NCI-H82 treated with DMSO at 0.1 percent for 48 hours (cell line): ENCODE results near the gene BMF.

Experiments
- DNase-seq: peaks from one replicate; lab custom pipeline; 2025; ENCODE audit not compliant: unreplicated experiment; lab: John Stamatoyannopoulos, UW

BMF gene

DNA sequence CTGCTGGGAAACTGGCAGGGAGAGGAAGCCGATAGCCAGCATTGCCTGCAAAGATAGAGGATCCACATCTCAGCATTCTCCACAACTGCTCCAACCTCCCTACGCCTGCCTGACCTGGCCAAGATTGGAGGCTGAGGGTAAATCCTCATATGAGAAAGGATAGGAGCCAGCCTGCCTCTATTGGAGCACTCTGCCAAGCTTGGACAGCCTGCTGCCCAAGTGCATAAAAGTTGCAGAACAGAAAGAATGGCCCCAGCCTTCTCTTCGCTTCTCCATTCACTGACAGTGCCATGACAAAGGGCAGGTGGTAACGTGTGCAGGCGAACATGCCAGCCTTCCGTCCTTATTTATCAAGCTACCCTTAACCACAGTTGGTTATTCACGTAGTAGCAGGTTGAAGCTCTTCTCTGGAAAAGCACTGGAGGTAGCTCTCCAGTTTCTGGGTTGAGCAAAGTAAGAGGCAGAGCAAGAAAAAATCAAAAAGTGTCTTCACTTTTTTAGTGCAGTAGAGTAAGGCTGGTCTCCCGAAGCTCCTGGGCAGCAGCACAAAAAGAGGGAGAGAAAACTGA, 4.3 kb downstream of the BMF start:
- DNase-seq: no peak

DNA sequence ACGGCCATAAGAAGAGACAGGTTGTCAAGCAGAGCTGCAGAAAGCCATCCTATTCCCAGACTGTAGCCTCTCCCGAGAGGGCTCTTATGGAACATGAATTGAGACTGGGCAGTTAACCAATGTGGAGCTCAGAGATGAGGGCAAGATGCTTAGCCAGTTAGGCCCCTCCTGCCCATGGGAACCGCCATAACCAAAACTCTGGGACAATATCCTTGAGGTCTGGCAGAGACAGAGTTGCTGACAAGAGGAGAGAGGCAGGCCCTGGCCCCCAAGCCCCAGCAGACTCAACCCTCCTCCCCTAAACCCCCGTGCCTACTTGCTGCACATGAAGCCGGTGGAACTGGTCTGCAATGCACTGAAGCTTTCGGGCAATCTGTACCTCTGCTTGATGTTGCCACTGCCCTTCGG, 4.8 kb downstream of the BMF start:
- no peak for DNase-seq

DNA sequence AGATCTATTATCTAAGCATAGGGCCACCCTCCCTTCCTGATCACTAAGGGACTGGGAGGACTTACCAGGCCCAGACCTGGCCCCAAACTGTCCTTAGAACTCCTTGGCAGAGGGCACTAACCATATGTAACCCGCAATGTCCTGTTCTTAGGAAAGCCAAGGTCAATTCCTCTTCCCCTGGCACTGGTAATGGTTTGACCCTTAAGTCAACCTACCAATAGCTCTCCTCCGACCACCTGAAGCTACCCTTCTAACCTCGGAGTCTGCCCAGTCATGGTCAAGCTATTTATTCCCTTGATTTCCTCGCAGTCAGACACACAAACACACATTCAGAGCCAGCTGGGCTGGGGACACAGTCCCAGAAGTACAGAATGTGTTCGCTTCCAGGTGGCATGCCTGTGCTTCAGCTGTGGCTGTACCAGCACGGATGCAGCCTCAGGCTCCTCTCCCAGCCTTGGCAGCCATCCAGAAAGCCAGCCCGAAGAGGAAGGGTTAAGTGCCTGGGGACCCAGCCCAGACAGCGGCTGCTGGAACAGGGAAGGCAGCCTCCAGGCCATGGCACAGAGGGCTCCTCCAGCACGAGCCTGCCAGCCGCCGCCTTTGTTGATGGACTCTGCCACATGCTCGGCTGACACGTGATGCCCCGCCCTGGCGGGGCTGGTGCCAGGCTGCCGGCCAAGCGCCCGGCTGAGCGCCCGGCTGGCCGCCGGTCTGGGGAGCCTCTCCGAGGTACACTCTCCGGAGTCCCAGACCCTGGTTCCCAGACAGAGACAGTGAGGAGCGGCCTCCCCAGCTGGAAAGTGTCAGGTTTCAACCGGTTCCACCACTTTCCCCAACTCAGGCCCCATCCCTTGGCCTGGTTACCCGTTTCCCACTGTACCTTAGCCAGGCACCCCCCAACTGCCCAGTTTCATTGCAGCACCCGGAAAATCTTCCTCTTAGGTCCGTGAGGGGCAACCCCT, 5.5 kb downstream of the BMF start:
- no peak for DNase-seq

DNA sequence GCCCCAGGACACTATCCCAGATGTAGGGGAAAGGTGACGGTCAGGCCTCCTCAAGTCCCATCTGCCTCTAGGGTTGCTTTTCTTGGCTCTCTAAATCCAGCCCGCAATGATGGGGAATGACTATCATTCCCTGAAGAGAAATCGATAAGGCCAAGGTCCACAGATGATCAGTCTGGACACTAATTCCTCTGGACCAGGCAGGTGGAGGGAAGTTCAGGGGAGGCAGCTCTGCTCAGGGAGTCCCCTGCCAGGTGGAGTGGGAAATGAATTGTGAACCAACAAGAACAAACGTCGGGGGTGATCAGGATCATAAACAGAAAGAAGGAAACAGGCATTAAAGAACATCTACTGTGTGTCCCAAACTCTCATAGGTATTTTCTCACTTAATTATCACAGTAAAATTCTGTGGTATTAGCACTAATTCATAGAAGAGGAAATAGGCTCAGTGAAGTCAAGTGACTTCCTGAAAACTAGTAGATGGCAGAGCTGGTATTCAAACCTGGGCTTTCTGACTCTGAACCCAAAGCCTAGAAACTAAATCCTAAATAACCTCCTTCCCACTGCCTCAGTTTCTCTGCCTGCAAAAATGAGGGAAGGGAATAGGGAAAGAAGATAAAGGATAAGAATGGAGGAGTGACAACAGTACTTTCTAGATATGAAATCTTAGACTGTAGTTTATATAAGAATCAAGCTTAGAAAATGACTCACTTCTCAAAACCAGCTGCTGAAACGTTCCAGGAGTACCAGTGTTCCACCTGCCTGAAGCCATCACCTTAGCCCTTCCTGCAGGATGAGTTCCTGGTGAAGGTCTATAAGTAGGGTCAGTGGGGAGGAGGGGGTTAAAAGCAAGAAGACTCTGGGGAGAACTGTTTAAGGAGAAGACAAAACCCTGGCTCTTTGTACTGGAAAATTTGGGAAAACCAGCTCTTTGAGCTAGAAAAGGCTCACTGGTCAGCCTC, 7.5 kb downstream of the BMF start:
- no peak for DNase-seq

DNA sequence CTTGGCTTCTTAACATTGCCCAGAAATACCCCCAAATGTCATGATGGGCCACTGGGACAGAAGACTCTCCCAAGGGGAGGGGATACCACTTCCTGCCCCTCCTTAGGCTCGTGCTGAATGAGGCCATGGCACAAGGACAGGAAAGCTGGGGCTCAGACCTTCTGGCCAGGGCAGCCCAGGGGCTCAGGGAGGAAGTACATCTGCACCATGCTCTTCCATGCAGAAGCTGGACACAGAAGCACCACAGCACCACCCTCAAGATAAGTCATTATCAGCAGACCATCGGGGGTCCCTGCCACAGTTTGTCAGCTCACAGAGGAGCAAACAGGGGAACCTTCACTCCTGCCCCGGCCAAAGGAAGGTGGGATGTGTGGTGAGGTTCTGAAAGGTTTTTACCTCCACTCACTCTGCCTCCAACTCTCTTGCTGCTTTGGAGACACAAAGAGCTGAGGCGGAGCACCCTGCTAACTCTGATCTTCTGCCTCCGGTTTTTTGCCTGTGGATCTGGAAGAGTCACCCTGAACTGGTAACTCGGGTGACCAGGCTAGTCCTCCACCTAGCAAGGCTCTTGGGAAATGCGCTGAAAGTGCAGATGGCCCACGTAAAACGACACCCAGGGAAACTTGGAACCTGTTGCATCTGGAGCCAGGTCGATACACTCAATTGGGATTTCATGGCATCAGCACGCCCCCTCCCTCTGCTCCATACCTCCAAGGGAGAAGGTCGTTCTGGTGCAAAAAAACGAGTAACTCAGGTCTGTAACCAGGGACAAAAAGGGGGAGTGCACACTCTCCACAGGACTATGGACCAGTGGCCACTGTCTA, 8.3 kb downstream of the BMF start:
- no peak for DNase-seq

DNA sequence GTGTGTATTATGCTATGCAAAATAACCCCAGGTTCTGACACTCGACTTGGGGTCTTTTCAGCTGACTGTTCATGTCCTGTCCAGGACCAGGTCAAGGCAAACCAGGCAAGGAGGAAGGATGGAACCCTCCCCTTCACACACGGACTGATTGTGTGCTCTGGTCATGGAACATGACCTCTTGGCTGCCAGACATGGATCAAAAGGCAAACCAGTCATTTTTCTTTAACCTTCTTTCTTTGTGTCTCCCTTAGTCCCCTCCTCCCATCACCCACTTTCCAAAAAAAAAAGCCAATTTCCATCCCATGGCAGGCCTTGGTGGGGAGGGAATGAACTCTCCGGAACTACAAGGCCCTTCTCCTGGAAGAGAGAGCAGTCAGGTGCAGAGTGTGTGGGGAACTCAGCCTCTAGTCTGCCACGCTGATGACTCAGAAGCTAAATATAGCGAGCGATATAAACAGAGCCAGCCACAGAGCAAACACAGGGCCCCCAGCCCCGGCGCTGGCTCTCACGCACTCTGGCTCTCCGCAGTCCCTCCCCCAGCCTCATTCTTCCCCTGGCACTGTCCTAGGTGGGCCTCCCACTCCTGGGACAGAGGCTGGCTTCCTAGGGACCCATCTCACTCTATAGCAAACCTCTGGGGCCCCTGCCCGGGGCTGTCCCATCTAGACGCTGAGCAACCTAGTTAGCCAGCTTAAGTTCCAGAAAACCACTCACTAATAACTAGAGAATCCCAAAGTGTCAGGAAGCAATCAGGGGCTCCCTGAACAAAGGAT, 10.0 kb downstream of the BMF start:
- no peak for DNase-seq

DNA sequence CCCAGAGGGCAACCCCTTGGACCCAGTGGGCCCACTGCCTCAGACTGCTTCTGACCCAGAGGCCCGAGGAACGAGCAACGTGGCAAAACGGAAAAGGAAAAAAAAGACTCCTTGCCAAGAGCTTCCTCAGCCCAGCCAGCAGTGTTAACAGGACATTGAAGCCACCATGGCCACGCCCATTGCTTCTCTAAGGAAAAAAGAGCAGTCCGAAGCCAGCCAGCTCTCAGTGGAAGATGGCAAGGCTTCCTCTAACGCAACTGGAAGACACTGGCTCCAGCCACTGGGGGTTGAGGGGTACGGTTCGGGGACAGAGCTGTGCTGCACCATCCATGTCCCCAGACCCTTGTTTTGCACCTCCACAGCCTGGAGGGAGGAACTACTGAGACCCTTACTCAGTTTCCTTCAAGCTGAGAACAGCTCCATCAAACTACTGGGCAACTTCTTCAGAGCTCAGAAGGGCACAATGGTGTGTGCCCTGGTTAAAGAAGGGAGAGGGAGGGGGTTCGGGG, 10.7 kb downstream of the BMF start:
- no peak for DNase-seq

DNA sequence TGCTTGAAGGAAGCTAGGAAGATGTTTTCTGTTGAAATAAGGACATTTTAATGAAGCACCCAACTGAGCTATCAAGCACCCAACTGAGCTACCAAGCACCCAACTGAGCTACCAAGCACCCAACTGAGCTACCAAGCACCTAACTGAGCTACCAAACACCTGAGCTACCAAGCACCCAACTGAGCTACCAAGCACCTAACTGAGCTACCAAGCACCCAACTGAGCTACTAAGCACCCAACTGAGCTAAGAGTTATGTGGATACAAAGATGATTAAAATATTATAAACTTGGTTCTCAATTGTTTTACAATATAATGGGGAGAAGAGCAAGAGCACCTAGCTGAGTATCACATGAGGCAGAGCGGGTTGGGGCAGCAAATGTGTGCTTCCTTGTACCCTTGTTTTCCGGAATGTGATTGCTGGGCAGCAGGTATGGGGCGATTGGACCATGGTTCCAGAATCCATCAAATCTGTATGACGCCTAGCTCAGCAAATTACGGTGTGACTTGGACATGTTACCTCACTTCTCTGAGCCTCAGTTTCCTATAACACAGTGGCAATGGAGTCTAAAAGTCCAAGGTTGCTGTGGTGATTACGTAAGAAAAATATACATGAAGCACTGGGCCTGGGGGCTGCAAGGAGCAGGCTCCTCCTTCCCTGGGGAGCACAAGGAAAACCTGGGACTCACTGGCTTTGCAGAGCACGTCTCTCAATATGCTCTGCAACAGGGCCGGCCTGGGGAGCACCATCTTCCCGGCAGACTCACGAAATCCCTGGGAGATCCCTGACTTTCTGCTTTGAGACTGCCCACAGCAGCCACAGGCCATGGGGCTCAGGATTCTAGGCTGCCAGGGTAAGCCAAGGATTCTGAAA, 11.3 kb downstream of the BMF start:
- no peak for DNase-seq

DNA sequence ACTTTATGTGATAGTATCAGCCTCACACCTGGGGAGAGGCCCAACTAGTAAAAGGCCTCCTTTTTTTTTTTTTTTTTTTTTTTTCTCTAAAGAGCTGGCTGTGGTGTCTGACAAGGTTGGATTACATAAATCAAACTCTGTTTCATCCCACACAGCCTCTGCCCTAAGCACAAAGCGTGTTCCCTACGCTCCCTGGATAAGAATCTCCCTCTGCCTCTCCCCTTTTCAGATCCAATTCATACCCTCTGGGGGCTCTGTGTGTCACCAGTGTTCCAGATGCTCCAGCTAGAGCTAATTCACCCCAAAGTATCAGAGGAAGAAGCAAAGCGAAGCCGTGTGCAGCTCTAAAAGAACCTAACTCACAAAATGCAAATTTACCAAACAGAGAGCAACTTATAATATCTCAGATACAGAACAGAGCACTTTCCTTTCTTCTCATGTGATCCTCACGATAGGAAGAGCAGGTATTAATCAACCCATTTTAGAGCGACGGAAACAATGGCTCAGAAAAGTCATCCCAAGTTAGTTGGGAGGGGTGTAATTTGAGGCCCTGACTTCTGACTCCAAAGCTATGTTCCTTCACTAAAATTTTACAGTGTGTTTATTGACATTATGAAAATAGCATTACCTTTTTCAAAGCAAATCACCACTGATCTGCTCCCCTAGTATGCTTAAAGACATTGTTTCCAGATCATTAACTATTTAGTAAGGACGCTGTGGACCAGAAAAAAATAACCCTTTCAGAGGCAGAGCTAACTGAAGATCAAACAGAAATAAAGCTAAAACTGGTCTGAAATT, 12.4 kb downstream of the BMF start:
- no peak for DNase-seq

DNA sequence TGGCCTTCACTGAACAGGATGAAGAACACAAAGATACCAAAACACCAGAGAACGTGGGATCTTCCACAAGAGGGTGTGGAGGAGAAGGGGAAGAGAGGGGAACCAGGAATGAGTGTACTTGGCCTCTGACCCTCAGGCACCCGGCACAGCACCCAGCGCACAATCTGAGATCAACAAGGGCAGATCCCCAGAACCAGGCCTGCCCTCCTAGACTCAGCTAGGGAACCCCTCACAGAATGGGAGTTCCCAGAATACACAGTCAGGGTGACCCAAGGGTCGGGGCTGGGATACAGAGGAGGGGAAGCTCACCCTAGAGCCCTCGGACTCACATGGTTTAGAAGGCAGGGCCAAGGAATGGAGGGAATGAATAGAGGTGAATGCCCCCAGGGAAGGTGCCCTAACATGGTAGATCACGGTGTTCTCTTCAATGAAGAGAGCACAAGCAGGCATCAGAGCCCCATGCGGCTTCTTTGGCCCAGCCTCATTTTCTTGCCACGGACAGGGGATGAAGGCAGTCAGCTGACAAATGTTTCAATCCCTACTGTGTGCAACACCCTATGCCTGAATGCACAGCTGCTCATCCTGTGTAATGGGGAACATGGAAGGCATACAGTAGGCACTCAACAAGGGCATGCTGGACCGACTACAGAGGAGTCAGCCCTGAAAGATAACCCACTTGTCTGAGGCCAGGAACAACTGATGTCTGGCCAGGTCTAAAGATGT, 13.1 kb downstream of the BMF start:
- no peak for DNase-seq

DNA sequence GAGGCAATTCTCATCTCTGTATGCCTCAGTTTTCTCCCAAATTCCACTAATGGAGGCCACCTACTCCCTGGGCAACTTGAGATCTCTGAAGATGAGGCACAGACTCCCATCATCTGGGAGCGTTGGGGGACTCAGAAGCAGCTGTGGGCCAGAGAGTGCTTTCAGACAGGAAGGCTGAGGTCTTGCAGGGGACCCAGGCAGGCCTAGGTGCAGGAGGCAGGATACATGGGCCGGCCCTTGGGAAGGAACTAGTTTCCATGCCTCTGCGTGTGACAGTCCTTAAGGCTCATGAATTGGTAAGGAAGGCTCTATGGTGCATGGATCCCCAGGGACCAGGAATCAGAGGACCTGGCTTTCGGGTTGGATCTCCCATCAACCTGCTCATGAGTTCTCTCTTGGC, 14.5 kb downstream of the BMF start:
- no peak for DNase-seq

DNA sequence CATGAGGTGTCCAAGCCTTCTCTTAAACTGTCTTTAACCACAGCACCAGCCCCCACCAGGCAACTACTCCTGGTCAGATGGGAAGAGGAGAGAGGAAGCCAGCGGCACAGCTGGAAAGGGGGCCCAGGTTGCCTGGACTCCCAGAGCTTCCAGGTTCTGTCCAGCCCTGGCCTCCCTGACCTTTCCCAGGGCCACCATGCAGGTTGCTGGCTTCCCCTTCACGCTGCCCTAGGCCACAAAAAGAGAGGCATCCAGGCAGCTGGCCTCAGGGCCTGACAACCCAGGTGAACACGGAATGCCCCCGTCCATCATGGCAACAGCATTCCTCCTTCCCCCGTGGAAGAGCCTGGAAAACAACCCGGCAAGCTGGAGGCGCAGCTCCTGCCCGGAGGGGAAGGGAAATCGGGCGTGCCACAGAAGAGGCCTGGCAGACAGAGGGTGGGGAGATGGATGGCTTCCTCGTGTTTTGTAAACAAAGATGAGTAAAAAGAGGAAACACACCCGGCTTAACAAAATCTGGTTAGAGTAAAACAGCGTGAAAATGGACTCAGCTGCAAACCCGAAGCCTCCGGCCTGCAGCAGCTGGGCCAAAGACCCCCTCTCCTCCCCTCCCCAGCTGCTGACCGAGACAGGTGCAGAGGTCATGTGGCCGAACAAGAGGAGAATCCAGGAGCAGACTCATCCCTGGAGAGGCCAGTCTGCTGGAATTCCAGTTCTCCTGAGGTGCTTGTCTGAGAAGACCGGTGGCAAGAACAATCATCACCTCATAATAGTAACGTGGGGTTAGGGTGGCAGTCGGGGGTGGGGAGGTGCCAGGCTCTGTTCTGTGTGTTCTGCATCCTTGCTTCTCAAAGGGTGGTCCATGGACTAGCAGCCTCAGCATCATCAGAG, 15.5 kb downstream of the BMF start:
- DNase-seq: no peak

DNA sequence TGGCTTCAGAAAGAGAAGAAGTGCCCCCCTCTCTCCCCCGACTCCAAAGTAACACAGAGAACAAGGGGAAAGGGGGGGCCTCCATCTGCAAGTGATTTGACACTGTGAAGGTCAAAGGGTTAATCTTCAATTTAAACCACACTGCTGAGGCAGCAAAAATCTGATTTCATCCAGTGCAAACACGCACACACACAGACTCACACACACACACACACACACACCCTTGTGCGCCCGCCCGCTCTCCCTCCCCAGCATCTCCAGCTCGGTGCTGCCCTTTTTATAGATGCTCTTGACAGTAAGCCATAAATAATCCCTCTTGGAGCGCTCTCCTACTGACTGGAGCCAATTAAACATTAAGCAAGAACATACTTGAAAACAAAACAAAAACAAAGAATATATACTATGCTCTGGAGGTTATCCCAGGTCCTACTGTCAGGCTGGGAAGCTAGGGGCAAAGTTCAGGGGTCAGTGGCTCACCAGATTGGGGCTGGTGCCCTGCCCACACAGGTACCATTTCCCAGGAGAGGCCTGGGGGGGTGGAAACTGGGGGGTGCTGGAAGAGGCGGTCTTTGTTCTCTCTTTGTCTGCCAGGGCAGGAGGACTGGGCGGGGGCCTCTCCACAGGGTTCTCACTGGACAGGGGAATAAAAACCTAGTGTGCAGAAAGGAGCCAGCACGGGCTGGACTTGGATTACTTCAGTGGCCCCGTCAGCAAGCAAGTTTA, 16.3 kb downstream of the BMF start:
- DNase-seq: peak; percentile 88

DNA sequence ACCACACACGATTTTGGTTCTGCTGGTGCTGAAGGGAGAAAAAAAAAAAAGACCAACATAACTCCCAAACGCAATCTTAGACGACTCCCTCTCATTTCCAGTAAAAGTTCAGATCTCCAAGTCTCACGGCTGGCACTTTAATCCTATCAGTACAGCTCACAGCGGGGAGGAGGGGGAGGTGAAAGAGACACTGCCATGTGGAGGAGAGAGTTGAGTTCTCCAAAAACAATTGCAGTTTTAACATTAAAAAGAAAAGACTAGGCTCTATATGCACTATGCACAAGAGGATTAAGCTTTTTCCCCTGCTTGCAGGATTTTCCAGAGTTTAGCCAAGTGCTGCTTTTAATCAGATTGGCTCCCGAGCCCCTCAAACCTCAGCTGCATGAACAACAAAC, 16.8 kb downstream of the BMF start:
- DNase-seq: peak; percentile 85

DNA sequence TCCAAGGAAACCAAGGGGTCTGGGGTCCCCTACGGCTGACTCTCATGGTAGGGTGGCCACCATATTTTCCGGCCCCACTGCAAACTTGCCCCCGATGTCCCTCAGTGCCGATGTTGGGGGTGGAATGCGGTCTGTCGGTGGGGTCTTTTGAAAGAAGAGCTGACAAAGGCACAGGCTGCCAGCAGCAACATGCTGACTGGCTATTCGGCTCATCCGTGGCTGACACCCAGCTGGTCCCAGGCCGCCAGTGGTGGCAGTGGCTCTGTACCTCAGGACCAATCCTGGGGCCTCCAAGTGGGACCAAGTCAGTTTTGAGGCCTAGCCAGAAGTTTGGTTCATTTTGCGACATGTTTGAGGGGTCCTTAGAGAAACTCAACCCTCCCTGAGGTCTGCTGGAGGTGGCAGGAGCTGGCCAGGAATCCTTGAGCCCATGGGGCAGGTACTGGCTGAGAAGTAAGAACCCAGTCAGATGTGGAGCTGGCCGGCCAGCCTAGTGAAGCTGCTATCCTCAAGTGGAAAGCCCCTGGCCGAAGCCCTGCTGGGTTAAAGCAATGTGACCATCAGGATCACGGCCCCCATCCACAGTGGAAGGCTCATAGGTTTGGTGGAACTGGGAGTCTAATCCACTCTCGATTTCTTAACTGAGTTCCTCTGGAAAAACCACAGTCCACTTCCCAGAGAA, 17.8 kb downstream of the BMF start:
- no peak for DNase-seq
